H1 (cell line): ENCODE results near the gene CDK8. TPM values are rescaled to one million over a fixed set of nuclear protein-coding genes. Genes with fewer than 3 reads are reported as not detected.

Experiments used
- ASH2L ChIP-seq: fragments of 200-600, 300-600 bp; sonication (generic); IDR thresholded peaks from one replicate; pipeline ENCODE4 v1.7.1; 2017; ENCODE audit warnings: low read length
- ATF2 ChIP-seq: IDR thresholded peaks from 2 replicates; pipeline ENCODE4 v1.6.1; 2012; ENCODE audit warnings: low read length, inconsistent platforms
- NANOG ChIP-seq: IDR thresholded peaks from 2 replicates; pipeline ENCODE4 v1.6.1; 2011; ENCODE audit warnings: low read length, low read depth, mild to moderate bottlenecking, inconsistent platforms; ENCODE audit not compliant: insufficient read depth, poor library complexity, severe bottlenecking
- polyA plus RNA-seq, 7 experiments: library from polyadenylated mRNA; depleted of rRNA in 3 of 7; stranded (reverse) in 5 of 7; unstranded in 2 of 7; fragments of >200 nt in 5 of 7; fragments of 200-250 nt in 2 of 7; gene quantifications; 1 replicate in 5 of 7; 2 replicates in 1 of 7; 4 replicates in 1 of 7; pipeline versions ENCODE4 v1.2.1 to v1.2.3, GENCODE V29; 2011 to 2013; ENCODE audit warnings: missing spikeins in 2 of 7, mixed read lengths in 2 of 7
- total RNA-seq: library from RNA; stranded (reverse); fragmentation: NEBNext Ultra II Directional; extraction: Animal tissue kit (Norgen Biotek cat#: 25700); gene quantifications from 2 replicates; pipeline ENCODE4 v1.2.1, GENCODE V29; 2021

Gene CDK8
- total and polyA plus RNA-seq, 2 of the 8 experiments (the other 6 are each of a cell fraction or from before 2014, with no cell fraction given), result 22.1 to 25.6 TPM

- TF ChIP-seq ATF2 (no peak), ASH2L (no peak), NANOG (no peak)
These were observed 181.7 kb downstream of the CDK8 start (continued) for GRCh38 chr13:26435646-26436045.
